T1000 (cell line): ENCODE measurements around the gene SORBS2.

Experiments
- DNase-seq: peaks from one replicate; lab custom pipeline; 2025; ENCODE audit warnings: mixed read lengths; lab: John Stamatoyannopoulos, UW

Gene SORBS2

GRCh38 chr4:185640811-185641675 lies 171.0 kb downstream of the SORBS2 start:
- no peak for DNase-seq

GRCh38 chr4:185638548-185639301 lies 173.3 kb downstream of the SORBS2 start:
- no peak for DNase-seq

- DNase-seq = no peak
These were observed 173.9 kb downstream of the SORBS2 start for GRCh38 chr4:185638093-185638492.

DNA sequence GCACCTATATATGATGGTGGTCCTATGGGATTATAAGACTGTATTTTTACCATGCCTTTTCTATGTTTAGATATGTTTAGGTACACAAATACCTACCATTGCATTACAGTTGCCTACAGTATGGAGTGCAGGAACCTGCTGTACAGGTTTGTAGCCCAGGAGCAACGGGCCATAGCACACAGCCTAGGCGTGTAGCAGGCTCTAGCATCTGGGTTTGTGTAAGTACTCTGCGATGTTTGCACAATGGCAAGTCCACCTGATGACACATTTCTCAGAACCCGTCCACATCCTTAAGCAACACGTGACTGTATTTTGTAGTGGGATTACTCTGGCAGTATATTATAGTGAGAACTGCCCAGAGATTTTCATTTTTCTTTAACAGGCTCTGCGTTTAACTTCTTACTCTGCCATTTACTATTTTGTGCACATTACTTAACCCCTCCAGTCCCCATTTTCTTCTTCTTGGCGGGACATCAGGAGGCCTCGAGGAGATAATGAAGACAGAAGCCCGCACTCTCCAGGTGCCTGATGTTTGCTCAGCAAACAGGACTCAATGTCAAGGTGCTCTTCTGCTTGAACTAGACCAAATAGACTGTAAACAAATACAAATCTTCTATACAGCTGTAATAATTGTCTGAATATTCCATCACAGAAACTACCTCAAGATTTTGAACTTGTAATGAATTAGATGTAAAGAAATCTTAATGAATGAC lies 174.7 kb downstream of the SORBS2 start:
- no peak for DNase-seq

DNA sequence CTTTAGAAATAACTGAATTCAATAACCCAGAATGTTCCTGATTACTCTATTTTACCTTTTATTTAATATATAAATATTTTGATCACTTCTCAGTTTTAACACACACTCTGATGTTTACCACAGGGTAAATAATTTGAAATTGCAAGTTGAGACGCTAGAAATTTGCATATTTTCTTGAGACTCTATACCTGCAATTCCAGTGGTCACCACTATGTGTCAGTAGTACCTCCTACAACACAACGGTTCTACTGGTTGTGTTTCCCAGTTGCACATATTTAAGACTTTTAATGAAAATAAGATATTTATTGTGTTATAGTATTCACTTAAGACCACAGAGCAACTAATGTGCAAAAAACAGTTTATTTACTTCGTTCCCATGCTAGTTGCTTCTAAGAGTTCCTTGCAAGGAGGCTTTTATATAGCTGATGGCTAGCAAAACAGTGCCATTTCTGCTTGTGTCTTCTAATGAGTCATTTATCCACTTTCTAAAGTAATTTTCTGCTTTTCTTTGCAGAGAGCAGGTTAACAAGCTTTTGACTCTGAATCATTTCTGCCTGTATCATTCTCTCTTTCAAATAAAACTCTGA lies 177.8 kb downstream of the SORBS2 start:
- no peak for DNase-seq

- DNase-seq = no peak
These were observed 185.2 kb downstream of the SORBS2 start for GRCh38 chr4:185626798-185627197.

DNA sequence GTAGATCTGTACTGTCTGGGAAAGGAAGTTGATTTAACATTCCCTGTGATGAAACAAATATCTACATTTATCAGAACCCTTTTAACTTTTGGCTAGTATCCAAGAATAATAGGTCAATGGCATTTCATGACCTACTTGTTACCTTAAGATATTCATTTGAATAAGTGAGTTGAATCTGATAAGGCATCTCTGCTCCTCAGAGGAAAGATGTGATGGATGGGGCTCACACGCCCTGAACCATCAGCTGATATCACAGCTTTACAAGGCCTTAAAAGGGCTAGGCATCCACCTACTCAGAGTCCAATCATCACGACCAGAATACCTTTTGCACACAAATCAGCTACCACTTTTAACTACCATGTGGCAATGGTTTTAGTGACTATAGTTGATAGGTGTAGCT lies 186.5 kb downstream of the SORBS2 start:
- no peak for DNase-seq

DNA sequence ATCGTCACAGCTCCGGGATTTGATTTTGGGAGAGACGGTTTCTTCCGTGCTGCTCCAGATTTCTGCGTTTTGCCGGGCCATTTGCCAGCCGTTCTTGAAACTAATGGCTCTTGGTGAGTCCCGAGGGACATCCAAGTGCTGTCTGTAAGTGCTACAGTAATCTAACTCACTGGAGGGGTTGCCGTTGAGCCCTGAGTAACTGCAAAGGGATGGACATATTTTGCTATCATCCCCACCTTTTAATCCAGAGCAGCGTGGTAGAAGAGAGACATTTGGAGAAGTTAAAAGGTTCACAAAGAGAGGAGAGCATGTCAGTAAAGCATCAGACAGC lies 187.8 kb downstream of the SORBS2 start:
- DNase-seq = no peak

GRCh38 chr4:185623444-185624258 lies 188.3 kb downstream of the SORBS2 start:
- DNase-seq = no peak

- no peak for DNase-seq
These were observed 203.8 kb downstream of the SORBS2 start for GRCh38 chr4:185608185-185608584.

- DNase-seq = no peak
These were observed 209.6 kb downstream of the SORBS2 start for GRCh38 chr4:185602397-185602796.

DNA sequence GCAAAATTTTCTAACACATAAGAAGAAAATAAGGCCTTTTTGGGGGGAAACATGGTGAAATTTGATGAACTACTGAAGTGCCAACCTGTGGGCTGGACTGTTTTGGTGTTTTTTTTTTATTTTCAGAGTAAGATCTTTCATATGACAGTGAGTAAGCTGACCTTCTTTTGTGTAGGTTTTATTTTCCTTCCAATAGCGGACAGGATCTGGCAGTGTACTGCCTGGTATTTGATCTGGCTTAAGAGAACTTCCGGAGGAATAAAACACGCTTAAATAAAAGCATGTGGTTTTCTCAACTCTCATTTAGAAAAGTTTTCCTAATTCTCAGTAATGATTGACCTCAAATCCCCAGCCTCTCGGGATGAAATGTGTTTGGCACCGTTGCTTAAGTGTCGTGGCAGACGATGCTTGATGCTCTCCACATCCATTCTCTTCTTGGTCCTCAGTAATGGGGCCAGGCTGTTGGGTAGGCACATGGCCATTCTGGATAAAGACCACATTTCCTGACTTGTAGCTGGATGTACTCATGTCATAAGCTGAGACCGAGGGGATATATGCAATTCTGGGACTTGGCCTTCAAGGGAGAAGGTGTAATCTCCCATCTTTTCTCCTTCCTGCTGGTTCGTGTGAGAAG lies 211.1 kb downstream of the SORBS2 start:
- no peak for DNase-seq

DNA sequence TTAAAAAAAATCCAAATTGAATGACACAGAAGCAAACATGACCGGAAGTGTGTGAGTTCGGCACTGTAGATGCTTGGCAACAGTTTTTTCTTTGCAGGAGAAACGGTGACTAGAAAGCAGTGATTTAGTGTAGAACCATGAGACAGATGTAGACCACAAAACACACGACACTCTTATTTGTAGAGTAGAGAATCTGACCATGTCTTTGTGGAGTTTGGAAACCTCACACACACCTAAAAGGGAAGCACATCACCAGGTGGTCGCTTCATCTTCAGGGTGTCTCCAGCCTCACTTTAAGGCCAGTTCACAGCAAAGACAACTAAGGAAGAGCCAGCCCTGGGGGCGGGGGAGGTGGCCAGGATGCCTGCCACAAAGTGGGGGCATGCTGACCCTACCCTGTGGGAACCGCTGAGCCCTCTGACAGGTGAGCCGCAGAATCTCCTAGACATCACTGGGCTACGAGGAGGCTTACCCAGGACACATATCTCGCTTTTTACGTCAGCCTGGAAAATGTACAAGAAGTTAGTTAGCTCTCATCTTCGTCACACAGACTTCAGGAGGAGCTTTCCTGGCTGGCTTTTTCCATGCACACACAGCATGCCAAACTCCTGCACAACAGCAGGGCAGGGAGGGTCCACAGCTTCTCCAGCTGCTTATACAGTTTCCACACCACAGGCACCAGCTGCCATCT lies 212.3 kb downstream of the SORBS2 start:
- DNase-seq = no peak

DNA sequence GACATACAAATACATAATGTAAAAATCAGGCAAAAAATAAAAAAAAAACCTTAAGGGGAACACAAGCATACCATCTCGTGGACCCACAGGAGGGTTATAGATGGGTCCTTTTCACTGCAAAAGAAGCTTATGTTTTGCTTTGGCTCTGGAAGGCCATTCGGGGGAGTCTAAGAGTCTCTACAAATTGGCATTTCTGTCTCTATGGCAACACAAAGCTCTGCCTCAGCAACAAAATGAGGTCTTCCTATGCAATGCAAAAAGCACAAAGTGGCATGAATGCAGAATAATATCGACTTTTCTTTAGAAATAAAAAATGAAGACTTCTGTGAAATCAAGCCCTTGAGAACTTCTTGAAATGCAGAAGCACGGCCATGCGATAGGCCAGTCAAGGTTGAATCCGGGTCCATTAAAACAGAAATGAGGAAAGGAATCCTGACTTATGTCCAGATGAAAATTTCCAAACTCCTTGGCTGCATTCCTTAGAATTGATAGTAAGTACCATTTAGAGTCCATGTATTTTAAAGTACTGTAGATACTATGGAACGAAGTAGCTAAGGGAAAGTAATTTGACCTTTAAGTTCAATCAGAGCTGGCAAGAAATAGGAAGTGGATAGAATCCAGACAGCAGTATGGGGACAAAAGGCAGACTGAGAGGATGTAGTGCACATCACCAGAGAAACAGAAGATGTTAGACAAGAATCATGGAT lies 213.0 kb downstream of the SORBS2 start:
- no peak for DNase-seq

DNA sequence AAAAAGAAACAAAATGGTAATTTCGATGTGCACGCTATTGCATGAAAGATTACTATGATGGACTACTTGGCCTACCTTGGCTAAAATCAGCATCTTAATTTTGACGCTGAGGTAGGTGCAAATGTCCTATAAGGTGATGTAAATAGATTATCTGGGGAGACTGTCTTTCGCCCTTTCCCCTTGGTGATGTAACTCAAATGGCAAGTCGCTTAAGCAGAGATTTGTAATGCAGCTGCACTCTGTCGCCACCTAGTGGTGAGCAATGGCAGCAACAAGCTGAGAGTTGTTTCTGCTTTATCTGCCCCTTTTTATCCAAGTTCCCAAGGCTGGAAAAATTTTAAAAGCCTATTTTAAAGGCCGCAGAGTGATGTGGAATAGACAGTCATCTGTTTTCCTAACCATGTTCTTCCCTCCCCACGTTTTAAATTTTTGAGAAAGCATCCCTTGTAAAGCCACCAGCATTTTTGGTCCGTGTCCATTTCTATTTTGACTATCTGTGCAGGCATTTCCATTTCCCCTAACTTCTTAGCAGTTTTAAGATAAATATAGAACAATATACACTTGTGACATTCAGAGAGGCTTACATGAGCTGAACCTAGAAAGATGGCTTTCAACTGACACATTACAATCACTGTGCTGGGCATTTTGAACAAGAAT lies 214.3 kb downstream of the SORBS2 start:
- no peak for DNase-seq

DNA sequence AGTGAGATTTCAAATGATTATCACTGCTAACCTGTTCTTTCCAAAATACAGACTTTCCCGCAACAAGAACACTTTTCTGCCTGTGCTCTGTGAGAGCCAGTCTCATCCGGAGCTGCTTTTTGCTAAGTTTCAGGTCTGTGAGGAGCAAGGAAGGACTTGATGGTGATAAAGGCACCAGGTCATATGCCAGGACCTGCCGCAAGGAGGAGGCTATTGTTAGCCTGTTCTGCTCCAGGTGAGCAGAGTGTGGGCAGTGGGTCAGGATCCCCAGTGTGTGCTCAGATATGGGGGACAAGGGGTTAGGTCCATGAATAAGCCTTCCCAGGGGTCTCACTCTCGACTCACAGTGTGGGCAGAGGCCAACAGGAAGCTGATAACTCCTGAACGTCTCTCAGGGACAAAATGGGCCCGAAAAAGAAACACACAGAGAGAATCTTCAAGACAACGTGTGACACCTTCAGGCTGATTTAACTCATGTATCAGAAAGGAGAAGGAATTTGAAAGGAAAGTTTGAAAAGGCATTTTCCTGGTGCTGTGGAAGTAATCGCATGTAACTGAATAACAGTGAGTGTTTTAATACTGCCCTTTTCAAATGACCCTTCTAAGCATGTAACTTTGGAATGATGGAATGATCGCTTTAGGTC lies 219.0 kb downstream of the SORBS2 start:
- no peak for DNase-seq

DNA sequence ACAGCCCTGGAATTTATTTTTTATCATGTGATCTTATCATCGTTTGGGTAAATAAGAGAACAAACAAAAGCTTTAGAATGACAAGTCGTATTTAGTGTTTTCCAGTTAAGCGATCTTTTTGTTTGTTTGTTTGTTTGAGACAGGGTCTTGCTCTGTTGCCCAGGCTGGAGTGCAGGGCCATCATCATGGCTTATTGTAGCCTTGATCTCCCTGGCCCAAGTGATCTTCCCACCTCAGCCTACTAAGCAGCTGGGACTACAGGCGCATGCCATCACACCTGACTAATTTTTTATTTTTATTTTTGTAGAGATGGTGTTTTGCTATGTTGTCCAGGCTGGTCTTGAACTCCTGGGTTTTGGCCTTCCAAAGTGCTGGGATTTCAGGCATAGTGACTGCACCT lies 219.6 kb downstream of the SORBS2 start:
- no peak for DNase-seq

DNA sequence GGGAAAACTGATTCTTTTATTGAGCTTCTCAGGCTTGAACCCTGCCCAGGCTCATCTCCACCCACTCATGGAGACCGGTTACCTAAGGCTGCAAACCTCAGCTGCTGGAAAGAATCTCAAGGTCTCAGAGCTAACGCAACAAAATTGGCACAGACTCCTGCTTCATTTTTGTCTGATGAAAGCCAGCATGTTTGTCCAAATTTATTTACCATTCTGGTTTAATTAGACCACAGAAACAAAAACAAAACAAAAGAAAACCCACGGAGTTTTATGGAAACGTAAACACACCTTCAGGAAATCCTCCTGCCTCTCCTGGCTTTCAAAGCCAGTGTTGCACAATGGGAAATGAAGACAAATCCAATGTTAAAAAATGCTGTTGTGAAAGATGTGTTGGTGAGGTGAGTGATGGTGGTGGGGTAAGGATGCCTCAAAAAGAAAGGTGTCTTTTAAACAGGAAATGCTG lies 220.3 kb downstream of the SORBS2 start:
- DNase-seq = no peak

GRCh38 chr4:185590982-185591381 lies 221.0 kb downstream of the SORBS2 start:
- no peak for DNase-seq
